Stomach (tissue), 9 donors: ENCODE measurements around the gene B2M. TPM values are rescaled to one million over a fixed set of nuclear protein-coding genes. Genes with fewer than 3 reads are reported as not detected.
"Not testable (repeated sequence)": the region's sequence is repeated elsewhere in the genome, so short reads cannot be mapped to it uniquely, and the experiment has no call there.

Experiments
- DNase-seq, 2 donors: peaks; one replicate each; pipeline versions ENCODE4 v3.0.0 to v3.0.0-alpha.2; 2013 to 2019
- H3K27ac ChIP-seq, 5 donors: fragments of 200-600 bp in 4 of 5; sonication (generic) in 4 of 5; one replicate each; pipeline ENCODE4 v1.5.1; 2013 to 2019; ENCODE audit warnings: mild to moderate bottlenecking in 1 of 5, moderate library complexity in 1 of 5
- H3K27me3 ChIP-seq, 3 donors: fragments of 200-600 bp; sonication (generic); one replicate each; pipeline ENCODE4 v1.5.1; 2017 to 2019; ENCODE audit warnings: mixed run types in 1 of 3
- H3K36me3 ChIP-seq, 4 donors: fragments of 200-600 bp; sonication (generic); 1 replicate in 3 of 4; 2 replicates in 1 of 4; pipeline ENCODE4 v1.5.1; 2016 to 2019
- H3K4me1 ChIP-seq, 4 donors: fragments of 200-600 bp; sonication (generic); one replicate each; pipeline ENCODE4 v1.5.1; 2016 to 2019
- H3K4me3 ChIP-seq, 4 donors: fragments of 200-600 bp; sonication (generic) in 3 of 4; one replicate each; pipeline ENCODE4 v1.5.1; 2016 to 2019; ENCODE audit warnings: mild to moderate bottlenecking in 1 of 4
- H3K9me3 ChIP-seq, 4 donors: fragments of 200-600 bp; sonication (generic); one replicate each; pipeline ENCODE4 v1.5.1; 2016 to 2019
- EP300 ChIP-seq: sonication (generic); formaldehyde crosslinking; IDR thresholded peaks from one replicate; pipeline ENCODE4 v1.6.1; 2017; ENCODE audit warnings: antibody characterized with exemption
- POLR2A ChIP-seq, 4 donors: fragments of 450-650 bp; IDR thresholded peaks; one replicate each; pipeline ENCODE4 v1.6.1; 2016; ENCODE audit warnings: antibody characterized with exemption in 4 of 4, control low read depth in 2 of 4, mild to moderate bottlenecking in 1 of 4, moderate library complexity in 1 of 4
- POLR2AphosphoS5 ChIP-seq, 3 donors: sonication (generic); formaldehyde crosslinking; IDR thresholded peaks; one replicate each; pipeline ENCODE4 v1.6.1; 2016; ENCODE audit warnings: antibody characterized with exemption in 3 of 3
- WGBS, 5 donors: extraction: QIAGEN DNeasy Blood & Tissue Kit in 3 of 5; methylation state at CpG; one replicate each; pipeline versions ENCODE4 v1.1.5 to v1.1.7; 2013 to 2018; 5-methylcytosine and 5-hydroxymethylcytosine counted together
- intact Hi-C: fragments of 100-400 bp; cut with DNase I; formaldehyde crosslinking; loops from one replicate; pipeline ENCODE4 v1.15.1; 2023; ENCODE audit warnings: low total_unique reads
- polyA plus RNA-seq, 3 donors: library from polyadenylated mRNA; stranded (reverse); fragments of 200-250 nt; gene quantifications; one replicate each; pipeline ENCODE4 v1.2.3, GENCODE V29; 2013
- total RNA-seq, 5 donors: library from RNA; depleted of rRNA; stranded (reverse); fragments of >200 nt; gene quantifications; one replicate each; pipeline versions ENCODE4 v1.1.0 to v1.2.3, GENCODE V29; 2014 to 2016
- TF ChIP-seq, protein P1 (sequence below), 7 experiments: fragments of 450-650 bp in 4 of 7; fragments of 200-600 bp in 3 of 7; sonication (generic) in 3 of 7; IDR thresholded peaks; one replicate each; pipeline ENCODE4 v1.5.1; 2016 to 2019; ENCODE audit warnings: antibody characterized with exemption in 7 of 7, control low read depth in 2 of 7, mild to moderate bottlenecking in 1 of 7
- donor health status: healthy with polysubstance abuse.
- donor health status: Bipolar disorder and iron deficiency.
- donor health status: healthy.

B2M gene
- total and polyA plus RNA-seq, 8 donors: 815 to 3,849 (median 1,903) TPM

DNA sequence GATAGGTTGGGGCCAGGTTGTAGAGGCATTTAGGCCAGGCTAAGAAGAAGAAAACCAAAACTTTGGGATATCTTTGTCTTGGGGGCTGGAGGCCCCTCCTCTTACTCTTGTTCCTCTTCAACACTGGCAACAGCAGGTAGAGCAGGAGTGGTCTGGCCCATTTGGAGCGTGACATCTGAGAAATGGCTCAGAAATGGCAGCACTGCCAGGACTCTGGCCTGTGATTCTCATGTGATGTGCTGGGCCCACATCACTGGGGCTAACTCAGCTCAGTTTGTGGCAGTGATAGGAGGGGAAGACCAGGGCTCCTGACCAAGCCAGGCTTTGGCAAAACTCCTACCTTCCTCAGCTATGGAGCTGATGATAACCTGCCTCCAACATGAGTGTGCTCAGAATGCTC, 18.7 kb upstream of the B2M start:
- no peak overlapping the region for H3K27ac ChIP-seq
- WGBS, 5 donors: 88 to 91% (median 89%) methylated on average over 1 of the region's 1 CpG
- no peak overlapping the region for H3K4me3 ChIP-seq

DNA sequence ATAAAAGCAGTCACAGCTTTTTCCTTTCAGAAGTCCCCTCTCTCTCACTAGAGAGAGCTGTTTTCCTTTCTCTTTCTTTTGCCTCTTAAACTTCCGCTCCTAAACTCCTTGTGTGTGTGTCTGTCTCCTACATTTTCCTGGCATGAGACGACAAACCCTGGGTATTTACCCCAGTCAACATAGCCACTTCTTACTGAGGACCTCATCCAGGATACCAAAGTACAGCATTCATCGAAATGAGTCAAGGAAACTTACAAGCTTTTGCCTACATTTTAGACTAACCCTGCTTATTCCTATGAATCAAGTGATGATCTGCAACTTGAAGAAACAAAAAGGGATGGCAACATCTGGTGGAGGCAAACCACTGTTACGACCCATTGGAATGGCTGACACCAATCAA, 16.9 kb upstream of the B2M start:
- H3K36me3 ChIP-seq: no peaks in the 10 kb centered on the region
- intact Hi-C loops: no loop called here
- WGBS, 5 donors: 75 to 89% (median 79%) methylated on average over 4 of the region's 4 CpGs

More for the DNA sequence above, 18.7 kb upstream of the B2M start:
- Histone ChIP-seq H3K9me3 (peaks cover 0 to 3% (median 0%) of the 10 kb centered on the region in 4 donors), H3K4me1 (no peaks in the 10 kb centered on the region), H3K27me3 (no peaks in the 10 kb centered on the region), H3K36me3 (no peaks in the 10 kb centered on the region)
- intact Hi-C loops: no loop called here
- TF ChIP-seq, protein P1, sequence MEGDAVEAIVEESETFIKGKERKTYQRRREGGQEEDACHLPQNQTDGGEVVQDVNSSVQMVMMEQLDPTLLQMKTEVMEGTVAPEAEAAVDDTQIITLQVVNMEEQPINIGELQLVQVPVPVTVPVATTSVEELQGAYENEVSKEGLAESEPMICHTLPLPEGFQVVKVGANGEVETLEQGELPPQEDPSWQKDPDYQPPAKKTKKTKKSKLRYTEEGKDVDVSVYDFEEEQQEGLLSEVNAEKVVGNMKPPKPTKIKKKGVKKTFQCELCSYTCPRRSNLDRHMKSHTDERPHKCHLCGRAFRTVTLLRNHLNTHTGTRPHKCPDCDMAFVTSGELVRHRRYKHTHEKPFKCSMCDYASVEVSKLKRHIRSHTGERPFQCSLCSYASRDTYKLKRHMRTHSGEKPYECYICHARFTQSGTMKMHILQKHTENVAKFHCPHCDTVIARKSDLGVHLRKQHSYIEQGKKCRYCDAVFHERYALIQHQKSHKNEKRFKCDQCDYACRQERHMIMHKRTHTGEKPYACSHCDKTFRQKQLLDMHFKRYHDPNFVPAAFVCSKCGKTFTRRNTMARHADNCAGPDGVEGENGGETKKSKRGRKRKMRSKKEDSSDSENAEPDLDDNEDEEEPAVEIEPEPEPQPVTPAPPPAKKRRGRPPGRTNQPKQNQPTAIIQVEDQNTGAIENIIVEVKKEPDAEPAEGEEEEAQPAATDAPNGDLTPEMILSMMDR (IDR thresholded peaks at IDR 0.05): no peak
- TF ChIP-seq POLR2AphosphoS5 (IDR thresholded peaks at IDR 0.05) (no peak), EP300 (no peak), POLR2A (IDR thresholded peaks at IDR 0.05) (no peak)
- no peak for DNase-seq

DNA sequence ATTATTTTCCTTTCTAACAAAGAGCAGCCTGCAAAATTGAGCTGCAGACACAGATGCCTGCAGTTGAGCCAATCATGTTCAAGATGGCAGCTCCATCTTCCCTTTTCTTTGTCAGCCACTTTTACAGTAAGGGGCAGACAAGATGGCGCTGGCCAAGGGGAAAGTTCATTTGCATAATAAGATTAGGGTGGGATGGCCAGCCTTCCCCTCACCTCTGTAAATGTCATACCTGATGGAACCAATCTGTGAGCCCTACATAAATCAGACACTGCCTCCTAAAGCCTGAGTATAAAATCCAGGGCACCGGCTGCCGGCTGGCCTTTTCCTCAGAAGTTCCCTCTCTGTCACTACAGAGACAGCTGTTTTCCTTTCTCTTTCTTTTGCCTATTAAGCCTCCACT, 16.0 kb upstream of the B2M start:
- H3K27ac ChIP-seq: no peak overlapping the region
- intact Hi-C loops: no loop called here
- H3K36me3 ChIP-seq: no peaks in the 10 kb centered on the region
- TF ChIP-seq EP300 (no peak), POLR2AphosphoS5 (IDR thresholded peaks at IDR 0.05) (no peak), POLR2A (IDR thresholded peaks at IDR 0.05) (no peak)
- TF ChIP-seq, protein P1 (IDR thresholded peaks at IDR 0.05): no peak
- no peak overlapping the region for H3K4me3 ChIP-seq
- H3K4me1 ChIP-seq: no peaks in the 10 kb centered on the region
- no peaks in the 10 kb centered on the region for H3K27me3 ChIP-seq
- WGBS, 5 donors: 56 to 86% (median 70%) methylated on average over 3 of the region's 3 CpGs
- H3K9me3 ChIP-seq: peaks cover 0 to 3% (median under 1%) of the 10 kb centered on the region in 4 donors
- DNase-seq: no peak

More for the DNA sequence above, 16.9 kb upstream of the B2M start:
- TF ChIP-seq EP300 (no peak), POLR2A (IDR thresholded peaks at IDR 0.05) (no peak), POLR2AphosphoS5 (IDR thresholded peaks at IDR 0.05) (no peak)
- TF ChIP-seq, protein P1 (IDR thresholded peaks at IDR 0.05): no peak
- Histone ChIP-seq H3K4me1 (no peaks in the 10 kb centered on the region), H3K27ac (no peak overlapping the region), H3K4me3 (no peak overlapping the region), H3K9me3 (peaks cover 0 to 3% (median 0%) of the 10 kb centered on the region in 4 donors), H3K27me3 (no peaks in the 10 kb centered on the region)
- no peak for DNase-seq

DNA sequence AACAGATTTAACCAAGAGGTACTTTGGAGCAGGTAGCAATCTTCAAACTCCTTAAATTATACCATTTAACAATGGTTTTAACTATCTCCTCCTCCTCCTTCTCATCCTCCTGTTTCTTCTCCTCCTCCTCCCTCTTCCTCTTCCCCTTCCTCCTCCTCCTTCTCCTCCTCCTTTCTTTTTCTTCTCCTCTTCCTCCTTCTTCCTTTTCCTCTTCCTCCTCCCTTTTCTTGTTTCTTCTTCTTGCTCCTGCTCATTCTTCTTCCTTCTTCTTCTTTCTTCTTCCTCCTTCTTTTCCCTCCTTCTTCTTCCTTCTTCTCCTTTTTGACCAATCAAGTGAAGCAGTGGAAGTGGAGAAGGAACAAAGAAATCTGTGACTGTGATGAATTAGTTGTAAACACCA, 14.3 kb upstream of the B2M start:
- no peak overlapping the region for H3K27ac ChIP-seq
- H3K4me3 ChIP-seq: no peak overlapping the region
- no peaks in the 10 kb centered on the region for H3K36me3 ChIP-seq
- no peaks in the 10 kb centered on the region for H3K27me3 ChIP-seq
- TF ChIP-seq POLR2A (IDR thresholded peaks at IDR 0.05): no peak
- DNase-seq: no peak
- peaks cover 0 to 6% (median 2%) of the 10 kb centered on the region in 4 donors for H3K9me3 ChIP-seq
- intact Hi-C loops: no loop called here
- H3K4me1 ChIP-seq: no peaks in the 10 kb centered on the region

DNA sequence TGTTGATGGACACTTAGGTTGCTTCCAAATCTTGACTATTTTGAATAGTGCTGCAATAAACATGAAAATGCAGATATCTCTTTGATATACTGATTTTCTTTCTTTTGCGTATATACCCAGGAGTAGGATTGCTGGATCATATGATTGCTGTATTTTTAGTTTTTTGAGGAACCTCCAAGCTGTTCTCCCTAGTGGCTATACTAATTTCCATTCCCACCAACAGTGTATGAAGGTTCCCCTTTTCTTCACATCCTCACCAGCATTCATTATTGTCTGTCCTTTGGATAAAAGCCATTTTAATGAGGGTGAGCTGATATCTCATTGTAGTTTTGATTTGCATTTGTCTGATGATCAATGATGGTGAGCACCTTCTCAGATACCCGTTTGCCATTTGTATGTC, 12.7 kb upstream of the B2M start:
- intact Hi-C loops: no loop called here
- no peaks in the 10 kb centered on the region for H3K4me1 ChIP-seq
- peaks cover 0 to 14% (median 4%) of the 10 kb centered on the region in 4 donors for H3K9me3 ChIP-seq
- DNase-seq: no peak
- WGBS, 5 donors: 84 to 94% (median 92%) methylated on average over 2 of the region's 2 CpGs
- no peak overlapping the region for H3K4me3 ChIP-seq
- no peak overlapping the region for H3K27ac ChIP-seq
- TF ChIP-seq EP300 (no peak), POLR2AphosphoS5 (IDR thresholded peaks at IDR 0.05) (no peak), POLR2A (IDR thresholded peaks at IDR 0.05) (no peak)
- TF ChIP-seq, protein P1 (IDR thresholded peaks at IDR 0.05): no peak
- no peaks in the 10 kb centered on the region for H3K36me3 ChIP-seq
- H3K27me3 ChIP-seq: no peaks in the 10 kb centered on the region

DNA sequence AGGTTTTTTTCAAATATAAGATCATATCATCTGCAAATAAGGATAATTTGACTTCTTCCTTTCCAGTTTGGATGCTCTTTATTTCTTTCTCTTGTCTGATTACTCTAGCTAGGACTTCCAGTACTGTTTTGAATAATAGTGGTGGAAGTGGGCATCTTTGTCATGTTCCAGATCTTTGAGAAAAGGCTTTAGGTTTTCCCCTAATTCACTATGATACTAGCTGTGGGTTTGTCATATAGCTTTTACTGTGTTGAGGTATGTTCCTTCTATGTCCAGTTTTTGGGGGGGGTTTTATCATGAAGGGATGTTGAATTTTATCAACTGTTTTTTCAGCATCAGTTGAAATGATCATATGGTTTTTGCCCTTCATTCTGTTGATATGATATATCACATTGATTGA, 10.6 kb upstream of the B2M start:
- H3K27ac ChIP-seq, intact Hi-C loops, H3K27me3 ChIP-seq, DNase-seq, H3K36me3 ChIP-seq, H3K4me3 ChIP-seq, H3K4me1 ChIP-seq: not testable (repeated sequence)
- H3K9me3 ChIP-seq: peaks cover 0 to 14% (median 4%) of the 10 kb centered on the region in 4 donors
